HG03103 (cell line): Measurements from ENCODE around the gene DMBT1.
"Not testable (repeated sequence)": the region's sequence is repeated elsewhere in the genome, so short reads cannot be mapped to it uniquely, and the experiment has no call there.

Experiments
- ATAC-seq: cut with Tn5 transposase; IDR thresholded peaks from one replicate; pipeline ENCODE4 v1.9.1; 2021; ENCODE audit warnings: low read depth; ENCODE audit not compliant: unreplicated experiment

DMBT1 gene

DNA sequence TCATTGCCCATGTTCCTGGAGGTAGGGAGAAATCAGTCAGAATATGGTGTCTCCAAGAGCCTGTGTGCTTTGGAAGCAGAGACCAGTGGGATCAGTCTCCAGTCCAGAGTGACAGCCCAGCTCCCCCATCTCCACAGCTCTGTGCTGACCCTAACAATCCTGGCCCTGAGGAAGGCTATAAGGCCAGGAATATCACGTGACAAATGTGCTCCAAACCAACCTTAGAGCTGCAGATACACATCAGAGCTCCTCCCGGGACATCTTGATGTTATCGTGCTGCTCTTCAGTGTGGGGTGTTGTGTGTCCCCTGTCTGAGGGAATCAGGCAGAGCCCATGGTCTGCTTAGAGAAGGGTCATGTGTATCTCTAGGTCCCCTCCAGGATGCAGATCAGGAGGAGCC is 15.2 kb downstream of the DMBT1 start:
- ATAC-seq = no peak

DNA sequence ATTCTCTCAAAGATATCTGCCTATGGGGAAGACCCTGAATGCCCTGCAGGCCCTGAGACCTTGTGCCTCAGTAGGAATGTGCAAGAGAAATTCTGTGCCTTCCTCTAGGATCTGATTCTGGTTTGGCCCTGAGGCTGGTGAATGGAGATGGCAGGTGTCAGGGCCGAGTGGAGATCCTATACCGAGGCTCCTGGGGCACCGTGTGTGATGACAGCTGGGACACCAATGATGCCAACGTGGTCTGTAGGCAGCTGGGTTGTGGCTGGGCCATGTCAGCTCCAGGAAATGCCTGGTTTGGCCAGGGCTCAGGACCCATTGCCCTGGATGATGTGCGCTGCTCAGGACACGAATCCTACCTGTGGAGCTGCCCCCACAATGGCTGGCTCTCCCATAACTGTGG is 15.7 kb downstream of the DMBT1 start:
- ATAC-seq = no peak

DNA sequence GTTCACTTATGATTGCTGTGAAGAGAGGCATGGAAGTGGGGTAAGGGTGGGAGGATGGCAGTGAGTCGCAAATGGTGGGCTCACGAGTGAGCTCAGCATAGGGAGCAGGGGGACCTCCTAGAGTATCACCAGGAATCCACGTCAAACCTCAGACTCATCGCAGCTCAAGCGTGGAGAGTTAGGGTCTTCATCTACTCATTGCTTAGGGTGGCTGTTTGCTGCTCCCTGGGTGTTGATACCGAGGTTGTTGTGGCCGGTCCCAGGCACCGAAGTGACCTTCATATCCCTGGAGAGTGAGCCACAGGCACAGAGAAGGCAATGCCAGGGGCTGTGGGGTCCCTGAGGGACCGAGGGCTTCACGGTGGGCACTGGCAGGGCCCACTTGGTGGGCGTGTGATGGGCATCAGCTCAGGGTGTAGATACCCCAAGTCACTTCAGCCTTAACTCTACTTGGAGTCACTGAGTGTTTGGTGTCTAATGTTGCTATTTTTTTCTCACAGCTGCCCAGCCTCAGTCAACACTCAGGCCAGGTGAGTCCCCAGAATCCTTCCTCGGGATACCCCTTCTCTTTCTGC is 16.8 kb downstream of the DMBT1 start:
- no peak for ATAC-seq

DNA sequence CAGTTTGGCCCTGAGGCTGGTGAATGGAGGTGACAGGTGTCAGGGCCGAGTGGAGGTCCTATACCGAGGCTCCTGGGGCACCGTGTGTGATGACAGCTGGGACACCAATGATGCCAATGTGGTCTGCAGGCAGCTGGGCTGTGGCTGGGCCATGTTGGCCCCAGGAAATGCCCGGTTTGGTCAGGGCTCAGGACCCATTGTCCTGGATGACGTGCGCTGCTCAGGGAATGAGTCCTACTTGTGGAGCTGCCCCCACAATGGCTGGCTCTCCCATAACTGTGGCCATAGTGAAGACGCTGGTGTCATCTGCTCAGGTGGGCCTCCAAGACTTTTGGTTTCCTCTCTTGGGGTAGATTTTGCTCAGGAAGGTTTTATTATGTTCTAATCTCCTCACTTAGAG is 25.5 kb downstream of the DMBT1 start:
- ATAC-seq = not testable (repeated sequence)

DNA sequence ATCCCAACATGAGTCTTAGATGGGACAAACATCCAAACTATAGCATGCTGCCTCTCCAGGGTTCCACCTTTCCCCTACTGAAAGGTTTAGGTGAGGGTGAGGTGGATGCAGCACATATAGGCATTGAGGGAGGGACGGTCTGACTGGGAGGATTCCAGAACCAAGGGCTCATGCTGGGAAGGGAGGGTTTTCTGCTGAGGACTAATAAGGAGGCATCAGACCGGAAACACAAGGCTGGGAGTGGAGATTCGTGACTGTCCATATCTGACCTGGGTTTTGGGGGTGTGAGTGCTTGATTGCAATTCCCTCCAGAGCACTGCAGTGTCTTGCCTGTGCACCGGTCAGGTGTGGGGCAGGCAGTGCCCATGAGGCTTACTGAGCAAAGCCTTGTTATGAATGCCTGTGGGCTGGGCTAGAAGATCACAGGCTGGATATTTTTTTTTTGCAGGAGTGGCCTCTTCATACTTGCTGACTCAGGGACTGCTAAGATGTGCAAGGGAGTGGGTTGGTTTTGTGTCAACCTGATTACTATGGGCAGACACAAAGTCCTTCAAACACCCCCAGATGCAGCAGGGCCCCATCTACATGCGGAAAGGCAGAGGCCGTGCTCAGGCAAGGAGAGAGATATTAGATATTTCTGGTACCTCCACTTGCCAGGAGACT is 26.7 kb downstream of the DMBT1 start:
- ATAC-seq = no peak

DNA sequence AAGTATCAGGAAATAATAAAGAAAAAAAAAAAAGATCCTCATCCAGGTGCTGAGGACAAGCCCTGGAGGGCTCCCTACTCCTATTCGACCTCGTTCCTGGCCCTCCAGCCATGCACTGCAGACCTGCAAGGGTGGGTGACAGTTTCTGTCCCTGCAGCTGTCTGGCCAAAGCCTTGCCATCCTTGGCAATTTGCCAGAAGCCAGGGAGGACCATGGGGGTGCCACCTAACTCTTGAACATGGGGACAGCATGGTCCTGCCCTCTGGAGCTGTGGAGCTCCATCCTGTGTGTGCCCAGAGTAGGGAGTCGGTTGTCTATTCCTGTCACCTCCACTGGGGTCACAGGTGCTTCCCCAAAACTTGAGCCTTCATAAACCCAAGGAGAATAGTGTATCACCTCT is 27.8 kb downstream of the DMBT1 start:
- no peak for ATAC-seq

DNA sequence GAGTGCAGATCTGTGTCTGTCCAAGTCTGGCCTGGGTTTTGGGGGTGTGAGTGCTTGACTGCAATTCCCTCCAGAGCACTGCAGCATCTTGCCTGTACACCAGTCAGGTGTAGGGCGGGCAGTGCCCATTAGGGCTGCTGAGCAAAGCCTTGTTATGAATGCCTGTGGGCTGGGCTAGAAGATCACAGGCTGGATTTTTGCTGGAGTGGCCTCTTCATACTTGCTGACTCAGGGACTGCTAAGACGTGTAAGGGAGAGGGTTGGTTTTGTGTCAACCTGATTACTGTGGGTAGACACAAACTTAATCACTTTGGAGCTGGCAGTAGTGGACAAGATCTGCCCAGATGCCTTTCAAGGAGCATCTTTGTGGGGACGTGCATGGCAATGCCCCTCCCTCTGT is 29.6 kb downstream of the DMBT1 start:
- ATAC-seq = no peak

DNA sequence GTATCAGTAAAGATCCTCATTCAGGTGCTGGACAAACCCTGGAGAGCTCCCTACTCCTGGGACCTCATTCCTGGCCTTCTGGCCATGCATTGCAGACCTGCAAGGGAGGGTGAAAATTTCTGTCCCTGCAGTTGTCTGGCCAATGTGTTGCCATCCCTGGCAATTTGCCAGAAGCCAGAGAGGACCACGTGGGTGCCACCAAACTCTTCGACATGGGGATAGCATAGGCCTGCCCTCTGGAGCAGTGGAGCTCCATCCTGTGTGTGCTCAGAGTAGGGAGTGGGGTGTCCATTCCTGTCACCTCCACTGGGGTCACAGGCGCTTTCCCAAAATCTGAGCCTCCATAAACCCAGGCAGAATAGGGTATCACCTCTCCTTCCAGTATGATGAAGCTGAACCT is 31.2 kb downstream of the DMBT1 start:
- ATAC-seq = no peak

DNA sequence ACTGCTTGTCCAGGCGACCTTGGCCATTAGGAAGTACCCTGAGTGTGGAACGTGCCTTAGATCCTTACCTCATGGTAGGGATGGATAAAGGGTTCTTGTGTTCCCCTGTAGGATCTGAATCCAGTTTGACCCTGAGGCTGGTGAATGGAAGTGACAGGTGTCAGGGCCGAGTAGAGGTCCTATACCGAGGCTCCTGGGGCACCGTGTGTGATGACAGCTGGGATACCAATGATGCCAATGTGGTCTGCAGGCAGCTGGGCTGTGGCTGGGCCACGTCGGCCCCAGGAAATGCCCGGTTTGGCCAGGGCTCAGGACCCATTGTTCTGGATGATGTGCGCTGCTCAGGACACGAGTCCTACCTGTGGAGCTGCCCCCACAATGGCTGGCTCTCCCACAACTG is 31.6 kb downstream of the DMBT1 start:
- no peak for ATAC-seq

DNA sequence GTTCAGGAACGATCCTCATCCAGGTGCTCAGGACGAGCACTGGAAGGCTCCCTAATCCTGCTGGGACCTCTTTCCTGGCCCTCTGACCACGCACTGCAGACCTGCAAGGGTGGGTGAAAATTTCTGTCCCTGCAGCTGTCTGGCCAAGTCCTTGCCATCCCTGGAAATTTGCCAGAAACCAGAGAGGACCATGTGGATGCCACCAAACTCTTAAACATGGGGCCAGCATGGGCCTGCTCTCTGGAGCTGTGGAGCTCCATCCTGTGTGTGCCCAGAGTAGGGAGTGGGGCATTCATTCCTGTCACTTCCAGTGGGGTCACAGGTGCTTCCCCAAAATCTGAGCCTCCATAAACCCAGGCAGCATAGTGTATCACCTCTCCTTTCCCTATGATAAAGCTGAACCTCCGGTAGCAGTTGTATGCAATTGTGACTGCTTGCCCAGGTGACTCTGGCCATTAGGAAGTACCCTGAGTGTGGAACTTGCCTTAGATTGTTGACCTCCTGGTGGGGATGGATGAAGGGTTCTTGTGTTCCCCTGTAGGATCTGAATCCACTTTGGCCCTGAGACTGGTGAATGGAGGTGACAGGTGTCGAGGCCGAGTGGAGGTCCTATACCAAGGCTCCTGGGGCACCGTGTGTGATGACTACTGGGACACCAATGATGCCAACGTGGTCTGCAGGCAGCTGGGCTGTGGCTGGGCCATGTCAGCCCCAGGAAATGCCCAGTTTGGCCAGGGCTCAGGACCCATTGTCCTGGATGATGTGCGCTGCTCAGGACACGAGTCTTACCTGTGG is 57.1 kb downstream of the DMBT1 start:
- no peak for ATAC-seq

DNA sequence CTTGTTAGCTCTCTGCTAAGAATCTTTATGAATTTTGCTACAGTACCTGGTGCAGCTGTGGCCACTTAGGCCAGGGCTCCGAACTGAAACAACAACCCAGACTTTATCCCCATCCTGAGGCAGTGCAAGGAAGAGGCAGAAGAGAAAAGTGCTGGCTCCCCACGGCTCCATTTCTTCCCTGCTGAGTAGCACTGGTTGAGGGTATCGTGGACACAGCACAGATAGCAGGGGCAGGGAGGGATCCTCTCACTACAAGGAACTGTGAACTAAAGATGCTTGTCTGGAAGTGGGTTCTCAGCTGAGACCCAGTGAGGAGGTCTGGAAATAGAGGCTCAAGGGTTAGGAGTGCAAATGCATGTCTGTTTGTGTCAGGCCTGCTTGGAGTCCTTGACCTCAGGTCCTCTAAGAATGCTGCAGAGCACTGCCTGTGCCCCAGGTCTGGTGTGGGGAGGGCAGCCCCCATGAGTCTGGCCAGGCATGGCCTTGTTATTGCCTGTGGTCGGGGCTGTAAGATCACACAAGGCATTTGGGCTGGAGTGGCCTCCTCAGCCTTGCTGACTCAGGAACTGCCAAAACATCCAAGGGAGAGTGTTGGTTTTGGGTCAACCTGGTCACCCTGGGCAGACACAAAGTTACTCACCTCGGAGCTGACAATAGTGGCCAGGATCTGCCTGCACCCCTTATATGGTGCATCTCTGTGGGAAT is 58.1 kb downstream of the DMBT1 start:
- ATAC-seq = no peak

DNA sequence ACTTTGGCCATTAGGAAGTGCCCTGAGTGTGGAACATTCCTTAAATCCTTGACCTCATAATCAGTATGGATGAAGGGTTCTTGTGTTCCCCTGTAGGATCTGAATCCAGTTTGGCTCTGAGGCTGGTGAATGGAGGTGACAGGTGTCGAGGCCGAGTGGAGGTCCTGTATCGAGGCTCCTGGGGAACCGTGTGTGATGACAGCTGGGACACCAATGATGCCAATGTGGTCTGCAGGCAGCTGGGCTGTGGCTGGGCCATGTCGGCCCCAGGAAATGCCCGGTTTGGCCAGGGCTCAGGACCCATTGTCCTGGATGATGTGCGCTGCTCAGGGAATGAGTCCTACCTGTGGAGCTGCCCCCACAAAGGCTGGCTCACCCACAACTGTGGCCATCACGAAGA is 60.4 kb downstream of the DMBT1 start:
- ATAC-seq = not testable (repeated sequence)

DNA sequence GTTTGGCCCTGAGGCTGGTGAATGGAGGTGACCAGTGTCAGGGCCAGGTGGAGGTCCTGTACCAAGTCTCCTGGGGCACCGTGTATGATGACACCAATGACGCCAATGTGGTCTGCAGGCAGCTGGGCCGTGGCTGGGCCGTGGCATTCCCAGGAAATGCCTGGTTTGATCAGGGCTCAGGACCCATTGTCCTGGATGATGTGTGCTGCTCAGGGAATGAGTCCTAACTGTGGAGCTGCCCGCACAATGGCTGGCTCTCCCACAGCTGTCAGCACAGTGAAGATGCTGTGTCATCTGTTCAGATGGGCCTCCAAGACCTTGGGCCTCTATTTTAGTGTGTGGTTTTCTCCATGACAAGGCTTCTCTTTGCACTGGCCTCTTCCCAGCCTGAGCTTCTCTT is 64.0 kb downstream of the DMBT1 start:
- no peak for ATAC-seq

DNA sequence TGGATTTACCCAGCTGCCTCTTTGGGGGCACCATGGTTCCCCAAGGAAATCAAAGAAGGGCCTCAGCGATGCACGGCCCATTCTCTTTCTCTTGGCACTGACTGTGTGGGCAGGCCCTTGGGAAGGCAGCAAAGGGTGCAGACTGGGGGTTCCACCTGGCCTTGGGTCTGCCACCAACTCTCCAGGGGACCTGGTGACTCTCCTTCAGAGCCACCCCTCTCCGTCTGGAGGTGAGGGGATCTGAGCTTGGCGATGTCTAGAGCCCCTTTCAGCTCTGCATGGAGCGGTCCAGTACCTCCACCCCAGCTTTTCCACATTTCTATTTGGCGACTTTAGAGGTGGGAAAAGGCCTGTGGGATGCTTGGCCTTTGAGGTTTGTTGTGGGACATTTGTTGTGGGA is 70.0 kb downstream of the DMBT1 start:
- ATAC-seq = no peak

DNA sequence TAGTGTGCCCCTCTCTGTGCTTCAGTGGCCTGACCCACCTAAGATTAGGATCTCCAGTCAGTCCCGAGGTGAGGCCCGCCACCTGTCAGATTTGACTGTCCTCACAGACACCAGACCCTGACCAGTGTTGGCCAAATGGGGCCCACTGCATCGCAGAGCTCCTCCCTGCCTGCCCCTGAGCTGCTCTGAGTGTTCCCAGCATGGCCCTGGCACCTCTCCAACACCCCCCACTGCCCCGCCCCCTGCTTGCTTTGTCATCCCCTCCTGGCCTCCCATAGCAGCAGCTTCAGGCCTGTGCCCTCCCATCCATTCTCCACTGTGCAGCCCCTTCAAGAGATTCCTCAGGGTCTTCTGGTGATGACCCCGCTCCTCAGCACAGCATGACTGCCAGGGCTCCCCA is 71.5 kb downstream of the DMBT1 start:
- no peak for ATAC-seq

DNA sequence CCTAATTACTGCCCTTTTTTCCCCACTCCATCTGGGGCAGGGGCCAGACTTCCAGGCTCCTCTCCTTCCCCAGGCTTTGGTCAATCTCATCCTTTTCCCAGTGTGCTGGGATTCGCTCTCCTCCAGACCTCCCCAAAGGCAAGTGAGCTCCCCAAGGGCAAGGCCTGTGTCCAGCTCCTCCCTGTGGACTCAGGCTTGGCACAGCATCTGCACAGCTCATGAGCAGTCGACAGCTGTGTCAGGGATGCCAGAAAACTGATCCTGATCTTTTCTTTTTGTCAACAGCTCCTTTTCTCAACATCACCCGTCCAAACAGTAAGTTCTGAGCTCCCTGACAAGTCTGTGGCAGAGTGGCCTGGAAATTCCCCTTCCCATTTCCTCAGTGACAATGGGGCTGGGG is 72.0 kb downstream of the DMBT1 start:
- ATAC-seq = no peak

DNA sequence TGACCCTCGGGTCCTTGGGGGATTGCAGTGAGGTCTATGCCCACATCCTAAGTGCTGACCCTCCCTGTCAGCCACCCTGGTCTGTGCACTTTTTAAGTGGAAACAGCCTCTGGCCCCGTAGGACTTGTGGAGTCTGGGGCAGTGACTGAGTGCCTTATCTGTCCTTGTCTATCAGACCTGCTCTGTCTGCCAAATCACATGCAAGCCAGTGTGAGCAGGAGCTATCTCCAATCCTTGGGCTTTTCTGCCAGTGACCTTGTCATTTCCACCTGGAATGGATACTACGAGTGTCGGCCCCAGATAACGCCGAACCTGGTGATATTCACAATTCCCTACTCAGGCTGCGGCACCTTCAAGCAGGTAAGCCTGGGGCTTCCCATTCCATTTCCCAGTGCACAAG is 76.4 kb downstream of the DMBT1 start:
- ATAC-seq = no peak

DNA sequence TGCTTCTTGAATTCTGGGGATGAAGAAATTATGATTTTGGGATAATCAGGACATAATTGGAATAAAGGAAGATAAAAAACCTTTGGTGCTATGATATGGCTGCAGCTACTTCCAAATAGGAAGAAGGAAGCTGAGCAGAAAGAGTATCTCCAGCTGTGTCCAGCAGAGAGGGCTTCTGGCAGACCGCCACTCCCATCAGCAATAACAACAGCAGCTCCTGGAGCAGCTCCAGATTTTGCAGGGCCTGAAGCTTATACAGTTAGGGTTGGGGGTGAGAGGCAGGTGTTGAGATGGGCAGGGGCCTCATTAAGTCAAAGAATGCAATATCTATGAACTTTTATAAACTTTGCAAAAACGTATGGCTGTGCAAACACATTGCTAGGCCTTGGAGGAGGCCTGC is 76.8 kb downstream of the DMBT1 start:
- no peak for ATAC-seq

DNA sequence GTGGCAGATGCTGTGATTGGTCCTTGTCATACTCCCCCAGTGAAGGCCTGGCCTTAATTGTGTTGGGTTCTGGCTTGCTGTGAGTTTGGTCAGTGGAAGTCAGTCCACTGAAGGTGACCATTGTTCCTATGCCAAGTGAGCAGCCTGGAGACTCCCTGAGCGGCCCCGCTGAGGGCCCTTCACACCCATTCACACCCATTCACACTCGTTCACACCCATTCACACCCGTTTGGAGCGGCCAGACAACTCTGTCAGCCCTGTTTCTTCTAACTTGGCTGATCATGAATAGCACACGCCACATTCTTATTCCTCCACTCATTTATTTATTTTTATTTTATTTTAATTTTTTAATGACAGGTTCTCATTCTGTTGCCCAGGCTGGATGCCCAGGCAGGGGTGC is 77.6 kb downstream of the DMBT1 start:
- no peak for ATAC-seq

DNA sequence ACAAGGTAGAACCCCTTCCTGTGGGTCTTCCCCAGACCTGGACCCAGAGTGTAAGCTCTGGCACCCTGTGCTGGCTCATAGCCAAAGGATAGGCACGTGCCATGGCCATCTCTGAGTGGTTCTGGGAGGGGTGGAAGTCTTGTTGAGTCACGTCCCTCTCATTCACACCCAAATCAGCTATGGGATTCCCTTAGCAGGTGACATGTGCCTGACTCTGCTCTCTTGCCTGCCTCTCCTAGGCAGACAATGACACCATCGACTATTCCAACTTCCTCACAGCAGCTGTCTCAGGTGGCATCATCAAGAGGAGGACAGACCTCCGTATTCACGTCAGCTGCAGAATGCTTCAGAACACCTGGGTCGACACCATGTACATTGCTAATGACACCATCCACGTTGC is 79.2 kb downstream of the DMBT1 start:
- no peak for ATAC-seq

DNA sequence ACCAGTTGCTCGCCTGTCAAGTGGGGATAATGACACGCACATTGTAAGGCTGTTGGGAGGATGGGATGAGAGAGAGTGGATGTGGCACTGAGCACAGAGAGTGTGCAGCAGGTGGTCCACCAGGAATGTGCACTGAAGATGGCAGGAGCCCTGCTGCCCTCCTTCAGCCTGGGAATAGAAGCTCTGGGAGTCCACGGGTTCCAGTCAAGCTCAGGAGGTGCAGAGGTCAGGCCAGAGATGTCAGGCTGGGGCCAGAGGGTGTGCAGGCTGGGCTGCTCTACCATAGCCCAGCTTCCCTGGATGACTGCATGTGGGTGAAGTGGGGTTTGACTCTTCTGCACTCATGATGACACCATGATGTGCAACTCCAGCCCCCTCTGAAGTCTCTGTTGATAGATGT is 80.4 kb downstream of the DMBT1 start:
- no peak for ATAC-seq
